OCI-LY1 (cell line): Measurements from ENCODE around the gene STXBP3.

Source experiments
- H2AFZ ChIP-seq: fragments of 200-600 bp; sonication (generic), shearing (Covaris generic); 2 replicates; pipeline ENCODE4 v1.6.0; 2014; ENCODE audit warnings: antibody characterized with exemption, mild to moderate bottlenecking, low read length
- H3F3A ChIP-seq: fragments of 200-600 bp; sonication (generic), shearing (Covaris generic); 2 replicates; pipeline ENCODE4 v1.6.0; 2014; ENCODE audit warnings: mild to moderate bottlenecking, antibody characterized with exemption, low read length, moderate library complexity; ENCODE audit not compliant: insufficient read depth
- H3K27ac ChIP-seq: fragments of 200-600 bp; sonication (generic); 2 replicates; pipeline ENCODE4 v1.5.1; 2014; ENCODE audit warnings: low read length, mixed run types, mild to moderate bottlenecking, low read depth; ENCODE audit not compliant: poor library complexity, severe bottlenecking
- H3K27me3 ChIP-seq: fragments of 200-600 bp; sonication (generic); 2 replicates; pipeline ENCODE4 v1.6.0; 2014; ENCODE audit warnings: antibody characterized with exemption, mild to moderate bottlenecking, low read length, moderate library complexity; ENCODE audit not compliant: insufficient read depth
- H3K36me3 ChIP-seq: fragments of 200-600 bp; sonication (generic); 2 replicates; pipeline ENCODE4 v1.6.1; 2014; ENCODE audit warnings: mild to moderate bottlenecking, antibody characterized with exemption, low read length, moderate library complexity, mixed read lengths; ENCODE audit not compliant: insufficient read depth
- H3K4me1 ChIP-seq: fragments of 200-600 bp; sonication (generic); 2 replicates; pipeline ENCODE4 v1.5.1; 2014; ENCODE audit warnings: mild to moderate bottlenecking, low read length, moderate library complexity; ENCODE audit not compliant: insufficient read depth, severe bottlenecking
- H3K4me2 ChIP-seq: fragments of 200-600 bp; sonication (generic), shearing (Covaris generic); 2 replicates; pipeline ENCODE4 v1.6.1; 2014; ENCODE audit warnings: low read length
- H3K4me3 ChIP-seq: fragments of 200-600 bp; sonication (generic); 2 replicates; pipeline ENCODE4 v1.5.1; 2014; ENCODE audit warnings: low read length, low read depth, mild to moderate bottlenecking, mixed read lengths; ENCODE audit not compliant: poor library complexity, severe bottlenecking
- H3K79me2 ChIP-seq: fragments of 200-600 bp; shearing (Covaris generic); 2 replicates; pipeline ENCODE4 v1.6.1; 2016; ENCODE audit warnings: mixed run types, low read length, mixed read lengths; ENCODE audit not compliant: insufficient read depth
- H3K9ac ChIP-seq: fragments of 200-600 bp; sonication (generic), shearing (Covaris generic); 2 replicates; pipeline ENCODE4 v1.6.1; 2014; ENCODE audit warnings: mild to moderate bottlenecking, low read length, mixed read lengths
- H3K9me2 ChIP-seq: fragments of 200-600 bp; sonication (generic), shearing (Covaris generic); 2 replicates; pipeline ENCODE4 v1.6.1; 2014; ENCODE audit warnings: low read depth, mild to moderate bottlenecking, low read length, mixed read lengths
- H3K9me3 ChIP-seq: fragments of 200-600 bp; shearing (Covaris generic); 2 replicates; pipeline ENCODE4 v1.6.1; 2014; ENCODE audit warnings: low read length, mixed read lengths
- H4K20me1 ChIP-seq: fragments of 200-600 bp; sonication (generic), shearing (Covaris generic); 2 replicates; pipeline ENCODE4 v1.6.0; 2016; ENCODE audit warnings: mild to moderate bottlenecking, low read length; ENCODE audit not compliant: insufficient read depth
- EZH2 ChIP-seq: fragments of 200-600 bp; sonication (generic), shearing (Covaris generic); IDR thresholded peaks from 2 replicates; pipeline ENCODE4 v1.8.0; 2017; ENCODE audit warnings: borderline replicate concordance, mixed run types, mild to moderate bottlenecking, antibody characterized with exemption, low read length, moderate library complexity, mixed read lengths
- TF ChIP-seq, protein P1 (sequence below): fragments of 200-600 bp; sonication (generic), shearing (Covaris generic); IDR thresholded peaks from 2 replicates; pipeline ENCODE4 v1.5.1; 2017; ENCODE audit warnings: mild to moderate bottlenecking, antibody characterized with exemption, low read length, moderate library complexity, mixed read lengths

STXBP3 gene

DNA sequence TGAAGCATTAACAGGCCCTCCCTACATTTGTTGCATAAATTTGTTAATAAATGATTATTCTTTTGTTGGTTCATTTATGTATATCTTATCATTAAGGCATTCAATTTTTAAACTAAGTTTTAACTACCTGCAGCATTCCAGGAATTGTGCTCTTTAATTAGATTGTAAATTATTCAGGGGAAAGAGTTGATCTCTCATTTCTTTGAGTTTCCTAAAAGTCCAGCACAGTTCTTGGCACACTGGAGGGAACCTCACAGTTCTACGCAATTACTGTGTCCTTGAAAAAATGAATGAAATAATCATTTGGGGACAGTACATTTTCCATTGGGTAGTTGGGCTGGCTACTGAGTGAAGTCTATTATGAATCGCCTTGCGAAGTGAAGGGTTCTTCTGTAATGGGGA is 493 bp upstream of the STXBP3 start:
- no peak for TF ChIP-seq EZH2
- TF ChIP-seq, protein P1, sequence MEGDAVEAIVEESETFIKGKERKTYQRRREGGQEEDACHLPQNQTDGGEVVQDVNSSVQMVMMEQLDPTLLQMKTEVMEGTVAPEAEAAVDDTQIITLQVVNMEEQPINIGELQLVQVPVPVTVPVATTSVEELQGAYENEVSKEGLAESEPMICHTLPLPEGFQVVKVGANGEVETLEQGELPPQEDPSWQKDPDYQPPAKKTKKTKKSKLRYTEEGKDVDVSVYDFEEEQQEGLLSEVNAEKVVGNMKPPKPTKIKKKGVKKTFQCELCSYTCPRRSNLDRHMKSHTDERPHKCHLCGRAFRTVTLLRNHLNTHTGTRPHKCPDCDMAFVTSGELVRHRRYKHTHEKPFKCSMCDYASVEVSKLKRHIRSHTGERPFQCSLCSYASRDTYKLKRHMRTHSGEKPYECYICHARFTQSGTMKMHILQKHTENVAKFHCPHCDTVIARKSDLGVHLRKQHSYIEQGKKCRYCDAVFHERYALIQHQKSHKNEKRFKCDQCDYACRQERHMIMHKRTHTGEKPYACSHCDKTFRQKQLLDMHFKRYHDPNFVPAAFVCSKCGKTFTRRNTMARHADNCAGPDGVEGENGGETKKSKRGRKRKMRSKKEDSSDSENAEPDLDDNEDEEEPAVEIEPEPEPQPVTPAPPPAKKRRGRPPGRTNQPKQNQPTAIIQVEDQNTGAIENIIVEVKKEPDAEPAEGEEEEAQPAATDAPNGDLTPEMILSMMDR, result no peak
- H3K9me3 ChIP-seq, result no peaks in the 10 kb centered on the region
- no peak overlapping the region for H3K27ac ChIP-seq
- H3K4me3 ChIP-seq, result no peak overlapping the region
- no peaks in the 10 kb centered on the region for H3F3A ChIP-seq
- no peaks in the 10 kb centered on the region for H3K9me2 ChIP-seq
- peak overlapping the region; percentile 48 for H3K4me2 ChIP-seq
- peaks cover 15% of the 10 kb centered on the region for H3K4me1 ChIP-seq
- H4K20me1 ChIP-seq, result no peaks in the 10 kb centered on the region
- no peaks in the 10 kb centered on the region for H3K27me3 ChIP-seq
- H3K36me3 ChIP-seq, result peaks cover 6% of the 10 kb centered on the region; the same call in 1 of the 2 replicates
- no peak overlapping the region for H3K9ac ChIP-seq
- H2AFZ ChIP-seq, result 0 out of 2 replicates have a peak overlapping the region, but pooled peaks have one; percentile 36
- peaks cover 5% of the 10 kb centered on the region; the same call in 1 of the 2 replicates for H3K79me2 ChIP-seq

DNA sequence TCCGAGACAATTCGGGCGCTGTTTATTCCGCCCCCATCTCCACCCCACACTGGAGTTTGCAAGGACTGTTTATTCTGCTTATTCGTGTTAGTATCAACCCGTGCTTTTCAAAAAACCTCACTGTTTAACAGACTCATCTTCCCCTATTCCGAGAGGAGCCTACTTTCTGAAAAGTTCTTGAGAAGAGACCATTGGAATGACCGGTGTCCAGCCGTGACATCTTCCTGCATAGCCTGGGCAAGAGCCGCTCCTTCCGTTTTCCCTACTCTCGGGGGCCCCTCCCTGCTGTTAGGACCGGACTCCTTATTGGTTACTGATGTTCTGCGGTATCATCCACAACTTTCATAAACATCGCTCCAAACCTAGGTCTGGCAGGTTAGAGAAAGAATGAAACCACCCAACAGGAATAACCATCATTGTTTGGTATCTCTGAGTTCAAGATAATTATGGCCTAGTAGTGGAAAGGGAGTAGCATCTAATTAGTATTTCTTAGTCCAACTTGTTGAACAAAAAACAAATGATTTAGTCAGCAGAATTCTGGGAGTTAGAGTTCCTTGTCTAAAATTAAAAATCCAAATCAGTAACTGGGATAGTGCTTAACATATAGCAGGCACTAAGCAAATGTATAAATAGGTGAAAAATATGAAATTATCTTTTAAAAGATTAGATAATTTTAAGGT is 837 bp downstream of the STXBP3 start:
- no peaks in the 10 kb centered on the region for H3K9me3 ChIP-seq
- peaks cover 9% of the 10 kb centered on the region; the same call in 1 of the 2 replicates for H3K79me2 ChIP-seq
- TF ChIP-seq, protein P1, result no peak
- no peak for TF ChIP-seq EZH2
- H3K36me3 ChIP-seq, result peaks cover 11% of the 10 kb centered on the region; the same call in 1 of the 2 replicates
- no peak overlapping the region for H2AFZ ChIP-seq
- H3K27ac ChIP-seq, result peak overlapping the region; percentile 25
- peak overlapping the region; percentile 79 for H3K9ac ChIP-seq
- no peaks in the 10 kb centered on the region for H3K27me3 ChIP-seq
- H3F3A ChIP-seq, result no peaks in the 10 kb centered on the region
- H3K4me1 ChIP-seq, result peaks cover 17% of the 10 kb centered on the region
- H4K20me1 ChIP-seq, result no peaks in the 10 kb centered on the region
- peak overlapping the region; percentile 83 for H3K4me2 ChIP-seq
- no peaks in the 10 kb centered on the region for H3K9me2 ChIP-seq
- peak overlapping the region; percentile 73 for H3K4me3 ChIP-seq

DNA sequence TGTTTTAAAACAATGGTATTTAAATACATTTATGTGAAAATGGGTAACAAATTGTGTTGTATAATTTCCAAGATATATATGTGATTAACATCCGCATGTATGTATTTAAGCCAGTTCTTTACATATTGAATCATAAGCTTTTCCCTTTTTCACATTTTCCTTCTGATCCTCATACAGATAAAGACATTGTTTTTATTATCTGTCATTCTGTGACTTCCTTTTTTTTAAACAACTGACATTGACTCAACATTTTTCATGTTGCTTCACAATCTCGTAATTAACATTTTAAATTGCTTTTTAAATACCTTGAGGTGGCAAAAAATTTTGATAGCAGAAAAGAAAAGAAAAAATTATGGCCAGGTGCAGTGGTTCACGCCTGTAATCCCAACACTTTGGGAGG is 1.4 kb downstream of the STXBP3 start:
- Histone ChIP-seq H3K4me1 (peaks cover 17% of the 10 kb centered on the region), H3K36me3 (peaks cover 17% of the 10 kb centered on the region; the same call in 1 of the 2 replicates), H3F3A (no peaks in the 10 kb centered on the region), H3K4me3 (no peak overlapping the region), H4K20me1 (no peaks in the 10 kb centered on the region), H3K4me2 (peak overlapping the region; percentile 83), H3K27ac (no peak overlapping the region), H3K9ac (no peak overlapping the region), H3K79me2 (peaks cover 9% of the 10 kb centered on the region; the same call in 1 of the 2 replicates), H3K27me3 (no peaks in the 10 kb centered on the region), H2AFZ (no peak overlapping the region), H3K9me3 (no peaks in the 10 kb centered on the region), H3K9me2 (no peaks in the 10 kb centered on the region)
- TF ChIP-seq, protein P1, result no peak
- TF ChIP-seq EZH2, result no peak
